ENCODE measurements around the gene SF3B4. TPM values are rescaled to one million over a fixed set of nuclear protein-coding genes. Genes with fewer than 3 reads are reported as not detected.
A peak's percentile ranks its signal among the peaks of the same experiment; 100 is the strongest.

Gene SF3B4
- total and polyA plus RNA-seq, 2 of the 13 experiments (the other 11 are each of a cell fraction or from before 2014, with no cell fraction given), result 13.8 to 14.8 TPM

DNA sequence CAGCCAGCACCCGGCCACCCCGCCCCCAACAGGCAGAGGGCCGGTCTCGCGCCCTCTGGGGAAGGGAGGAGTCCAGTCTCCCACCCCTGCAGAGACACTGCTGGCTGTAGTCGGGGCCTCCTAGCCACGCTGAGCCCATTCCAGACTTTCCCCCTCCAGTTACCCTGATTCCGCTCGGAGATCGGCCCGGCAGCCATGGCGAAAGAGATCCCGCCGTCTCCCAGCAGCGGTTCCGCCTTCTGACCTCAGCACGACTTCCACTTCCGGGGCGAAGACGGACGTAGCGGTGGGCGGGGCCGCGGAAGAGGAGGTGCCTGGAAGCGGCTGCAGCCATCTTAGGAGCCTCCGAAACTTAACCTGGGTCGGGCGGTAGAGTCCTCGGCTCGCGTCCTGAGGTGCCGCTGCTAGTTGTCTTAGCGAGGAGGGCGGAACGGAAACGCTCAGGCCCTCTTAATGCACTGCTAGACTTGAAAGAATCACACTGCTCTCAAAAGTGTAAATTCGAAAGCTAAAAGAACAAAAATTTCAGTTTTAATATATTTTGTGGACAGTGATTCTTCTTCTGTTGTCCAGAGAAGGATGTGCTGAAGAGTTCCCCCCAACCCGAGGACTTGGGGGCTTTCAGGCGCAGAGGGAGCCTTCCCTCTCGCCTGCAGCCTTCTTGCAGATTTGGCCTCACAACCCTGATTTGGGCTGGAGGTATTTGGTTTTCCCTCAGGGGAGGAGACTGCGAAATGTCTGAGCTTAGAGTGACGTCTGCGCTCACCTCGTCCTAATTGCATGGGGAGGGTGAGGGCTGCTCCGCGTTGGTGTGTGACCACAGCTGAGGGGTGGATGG lies at the start of gene SF3B4 (continued):
- TF ChIP-seq, protein P1, sequence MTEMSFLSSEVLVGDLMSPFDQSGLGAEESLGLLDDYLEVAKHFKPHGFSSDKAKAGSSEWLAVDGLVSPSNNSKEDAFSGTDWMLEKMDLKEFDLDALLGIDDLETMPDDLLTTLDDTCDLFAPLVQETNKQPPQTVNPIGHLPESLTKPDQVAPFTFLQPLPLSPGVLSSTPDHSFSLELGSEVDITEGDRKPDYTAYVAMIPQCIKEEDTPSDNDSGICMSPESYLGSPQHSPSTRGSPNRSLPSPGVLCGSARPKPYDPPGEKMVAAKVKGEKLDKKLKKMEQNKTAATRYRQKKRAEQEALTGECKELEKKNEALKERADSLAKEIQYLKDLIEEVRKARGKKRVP (CRISPR knock-in tag; IDR thresholded peaks at IDR 0.05), result peak in 1 of 2 experiments; percentile 62; a peak in 2 of 4 replicates
- TF ChIP-seq NCOR1 (IDR thresholded peaks at IDR 0.05; ENCODE audit: borderline replicate concordance, low read length) (no peak), ZBTB38 (CRISPR knock-in tag; IDR thresholded peaks at IDR 0.05) (peak; percentile 32; the same call in 1 of the 2 replicates), ZFY (CRISPR knock-in tag; IDR thresholded peaks at IDR 0.05) (peak; percentile 88), ZNF570 (CRISPR knock-in tag; IDR thresholded peaks at IDR 0.05; ENCODE audit: borderline replicate concordance) (no peak), ZFP36L1 (CRISPR knock-in tag; IDR thresholded peaks at IDR 0.05) (0 out of 2 replicates have a peak, but pooled peaks have one; percentile 61), ZKSCAN1 (IDR thresholded peaks at IDR 0.05; ENCODE audit: low read length) (no peak), MAZ (IDR thresholded peaks at IDR 0.05; ENCODE audit: borderline replicate concordance, low read depth, low read length) (no peak; the same call in 1 of the 2 replicates), MAZ (CRISPR knock-in tag; IDR thresholded peaks at IDR 0.05; ENCODE audit: low read depth) (peak; percentile 26; the same call in 1 of the 2 replicates), FOXP1 (IDR thresholded peaks at IDR 0.05) (no peak), FOXP1 (CRISPR knock-in tag; IDR thresholded peaks at IDR 0.05) (no peak), ZNF549 (CRISPR knock-in tag; IDR thresholded peaks at IDR 0.05) (no peak), PRPF4 (IDR thresholded peaks at IDR 0.05; ENCODE audit: low read depth, low read length, poor library complexity, severe bottlenecking) (no peak), RBAK (CRISPR knock-in tag; IDR thresholded peaks at IDR 0.05) (no peak), ZNF225 (CRISPR knock-in tag; IDR thresholded peaks at IDR 0.05) (peak; percentile 65; the same call in 1 of the 2 replicates), NFYC (CRISPR knock-in tag; IDR thresholded peaks at IDR 0.05) (0 out of 2 replicates have a peak, but pooled peaks have one; percentile 43), PPARG (CRISPR knock-in tag; conservative IDR thresholded peaks at IDR 0.05) (no peak), THAP11 (CRISPR knock-in tag; IDR thresholded peaks at IDR 0.05) (peak; percentile 95)
- TF ChIP-seq, protein P2, sequence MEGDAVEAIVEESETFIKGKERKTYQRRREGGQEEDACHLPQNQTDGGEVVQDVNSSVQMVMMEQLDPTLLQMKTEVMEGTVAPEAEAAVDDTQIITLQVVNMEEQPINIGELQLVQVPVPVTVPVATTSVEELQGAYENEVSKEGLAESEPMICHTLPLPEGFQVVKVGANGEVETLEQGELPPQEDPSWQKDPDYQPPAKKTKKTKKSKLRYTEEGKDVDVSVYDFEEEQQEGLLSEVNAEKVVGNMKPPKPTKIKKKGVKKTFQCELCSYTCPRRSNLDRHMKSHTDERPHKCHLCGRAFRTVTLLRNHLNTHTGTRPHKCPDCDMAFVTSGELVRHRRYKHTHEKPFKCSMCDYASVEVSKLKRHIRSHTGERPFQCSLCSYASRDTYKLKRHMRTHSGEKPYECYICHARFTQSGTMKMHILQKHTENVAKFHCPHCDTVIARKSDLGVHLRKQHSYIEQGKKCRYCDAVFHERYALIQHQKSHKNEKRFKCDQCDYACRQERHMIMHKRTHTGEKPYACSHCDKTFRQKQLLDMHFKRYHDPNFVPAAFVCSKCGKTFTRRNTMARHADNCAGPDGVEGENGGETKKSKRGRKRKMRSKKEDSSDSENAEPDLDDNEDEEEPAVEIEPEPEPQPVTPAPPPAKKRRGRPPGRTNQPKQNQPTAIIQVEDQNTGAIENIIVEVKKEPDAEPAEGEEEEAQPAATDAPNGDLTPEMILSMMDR (CRISPR knock-in tag; IDR thresholded peaks at IDR 0.05), result 0 out of 2 replicates have a peak, but pooled peaks have one; percentile 18
- TF ChIP-seq, protein P3, sequence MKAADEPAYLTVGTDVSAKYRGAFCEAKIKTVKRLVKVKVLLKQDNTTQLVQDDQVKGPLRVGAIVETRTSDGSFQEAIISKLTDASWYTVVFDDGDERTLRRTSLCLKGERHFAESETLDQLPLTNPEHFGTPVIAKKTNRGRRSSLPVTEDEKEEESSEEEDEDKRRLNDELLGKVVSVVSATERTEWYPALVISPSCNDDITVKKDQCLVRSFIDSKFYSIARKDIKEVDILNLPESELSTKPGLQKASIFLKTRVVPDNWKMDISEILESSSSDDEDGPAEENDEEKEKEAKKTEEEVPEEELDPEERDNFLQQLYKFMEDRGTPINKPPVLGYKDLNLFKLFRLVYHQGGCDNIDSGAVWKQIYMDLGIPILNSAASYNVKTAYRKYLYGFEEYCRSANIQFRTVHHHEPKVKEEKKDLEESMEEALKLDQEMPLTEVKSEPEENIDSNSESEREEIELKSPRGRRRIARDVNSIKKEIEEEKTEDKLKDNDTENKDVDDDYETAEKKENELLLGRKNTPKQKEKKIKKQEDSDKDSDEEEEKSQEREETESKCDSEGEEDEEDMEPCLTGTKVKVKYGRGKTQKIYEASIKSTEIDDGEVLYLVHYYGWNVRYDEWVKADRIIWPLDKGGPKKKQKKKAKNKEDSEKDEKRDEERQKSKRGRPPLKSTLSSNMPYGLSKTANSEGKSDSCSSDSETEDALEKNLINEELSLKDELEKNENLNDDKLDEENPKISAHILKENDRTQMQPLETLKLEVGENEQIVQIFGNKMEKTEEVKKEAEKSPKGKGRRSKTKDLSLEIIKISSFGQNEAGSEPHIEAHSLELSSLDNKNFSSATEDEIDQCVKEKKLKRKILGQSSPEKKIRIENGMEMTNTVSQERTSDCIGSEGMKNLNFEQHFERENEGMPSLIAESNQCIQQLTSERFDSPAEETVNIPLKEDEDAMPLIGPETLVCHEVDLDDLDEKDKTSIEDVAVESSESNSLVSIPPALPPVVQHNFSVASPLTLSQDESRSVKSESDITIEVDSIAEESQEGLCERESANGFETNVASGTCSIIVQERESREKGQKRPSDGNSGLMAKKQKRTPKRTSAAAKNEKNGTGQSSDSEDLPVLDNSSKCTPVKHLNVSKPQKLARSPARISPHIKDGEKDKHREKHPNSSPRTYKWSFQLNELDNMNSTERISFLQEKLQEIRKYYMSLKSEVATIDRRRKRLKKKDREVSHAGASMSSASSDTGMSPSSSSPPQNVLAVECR (CRISPR knock-in tag; IDR thresholded peaks at IDR 0.05; ENCODE audit: borderline replicate concordance), result peak; percentile 93

All from HepG2 (cell line).